GM03348 (cell line): ENCODE results near the gene RYR2.

Experiments
- DNase-seq: peaks from one replicate; pipeline ENCODE4 v3.0.0; 2012; ENCODE audit warnings: low spot score

RYR2 gene

GRCh38 chr1:237861944-237862343 is 820.0 kb downstream of the RYR2 start:
- DNase-seq = no peak

- no peak for DNase-seq
These were observed 821.2 kb downstream of the RYR2 start for GRCh38 chr1:237863234-237863633.

- DNase-seq = peak; percentile 10
These were observed 822.6 kb downstream of the RYR2 start for GRCh38 chr1:237864338-237865244.

GRCh38 chr1:237867380-237867888 is 825.5 kb downstream of the RYR2 start:
- DNase-seq = no peak

GRCh38 chr1:237868817-237869600 is 827.0 kb downstream of the RYR2 start:
- DNase-seq = no peak

- DNase-seq = no peak
These were observed 831.7 kb downstream of the RYR2 start for GRCh38 chr1:237873487-237874211.

GRCh38 chr1:237875291-237875690 is 833.3 kb downstream of the RYR2 start:
- no peak for DNase-seq

- DNase-seq = no peak
These were observed 835.6 kb downstream of the RYR2 start for GRCh38 chr1:237877631-237878030.

GRCh38 chr1:237878406-237878805 is 836.4 kb downstream of the RYR2 start:
- no peak for DNase-seq

- DNase-seq = no peak
These were observed 837.2 kb downstream of the RYR2 start for GRCh38 chr1:237879195-237879594.
